Measurements from ENCODE around the gene ZDHHC7.

GRCh38 chr16:84976644-84977400 lies 34.5 kb downstream of the ZDHHC7 start:
- TF ChIP-seq EZH2phosphoT487 (IDR thresholded peaks at IDR 0.05; ENCODE audit: borderline replicate concordance, low read depth, low read length) (no peak), CTCF (conservative IDR thresholded peaks at IDR 0.05; ENCODE audit: low read length) (no peak)
